GM19397 (cell line): ENCODE data around the gene PDHX.
"Not testable (repeated sequence)": the region's sequence is repeated elsewhere in the genome, so short reads cannot be mapped to it uniquely, and the experiment has no call there.

Experiments
- ATAC-seq: cut with Tn5 transposase; IDR thresholded peaks from one replicate; pipeline ENCODE4 v1.9.1; 2021; ENCODE audit warnings: mild to moderate bottlenecking, moderate library complexity; ENCODE audit not compliant: unreplicated experiment

The PDHX gene

GRCh38 chr11:34909955-34910354, 6.5 kb upstream of the PDHX start:
- no peak for ATAC-seq

GRCh38 chr11:34910817-34911216, 5.6 kb upstream of the PDHX start:
- ATAC-seq = no peak

- no peak for ATAC-seq
These were observed 4.7 kb upstream of the PDHX start for GRCh38 chr11:34911676-34912075.

- not testable (repeated sequence) for ATAC-seq
These were observed 2.9 kb upstream of the PDHX start for GRCh38 chr11:34913556-34913955.

GRCh38 chr11:34915136-34916014, 1.0 kb upstream of the PDHX start:
- peak; percentile 3 for ATAC-seq

GRCh38 chr11:34916843-34917770, 689 bp downstream of the PDHX start:
- ATAC-seq = peak; percentile 16

- ATAC-seq = no peak
These were observed 4.7 kb downstream of the PDHX start for GRCh38 chr11:34921156-34921555.

- no peak for ATAC-seq
These were observed 8.3 kb downstream of the PDHX start for GRCh38 chr11:34924714-34925113.

GRCh38 chr11:34926101-34926830, 9.8 kb downstream of the PDHX start:
- ATAC-seq = no peak

GRCh38 chr11:34926831-34927132, 10.4 kb downstream of the PDHX start:
- no peak for ATAC-seq

- ATAC-seq = no peak
These were observed 12.0 kb downstream of the PDHX start for GRCh38 chr11:34928268-34928959.

GRCh38 chr11:34928960-34929680, 12.7 kb downstream of the PDHX start:
- no peak for ATAC-seq

- ATAC-seq = no peak
These were observed 13.7 kb downstream of the PDHX start for GRCh38 chr11:34929794-34930763.

GRCh38 chr11:34936945-34937629, 20.7 kb downstream of the PDHX start:
- ATAC-seq = no peak

GRCh38 chr11:34938611-34939010, 22.2 kb downstream of the PDHX start:
- ATAC-seq = no peak

GRCh38 chr11:34940026-34940677, 23.7 kb downstream of the PDHX start:
- ATAC-seq = no peak

GRCh38 chr11:34941688-34942087, 25.3 kb downstream of the PDHX start:
- no peak for ATAC-seq

GRCh38 chr11:34944692-34945091, 28.3 kb downstream of the PDHX start:
- ATAC-seq = no peak
